ENCODE data around the gene HDAC1. TPM values are rescaled to one million over a fixed set of nuclear protein-coding genes. Genes with fewer than 3 reads are reported as not detected.
A peak's percentile ranks its signal among the peaks of the same experiment; 100 is the strongest.

The HDAC1 gene
- total and polyA plus RNA-seq, 2 of the 13 experiments (the other 11 are each of a cell fraction or from before 2014, with no cell fraction given): 93.5 to 189 TPM

- TF ChIP-seq HOXA9 (CRISPR knock-in tag; IDR thresholded peaks at IDR 0.05; ENCODE audit: borderline replicate concordance) (no peak), ZBTB44 (CRISPR knock-in tag; IDR thresholded peaks at IDR 0.05) (no peak), RORA (CRISPR knock-in tag; IDR thresholded peaks at IDR 0.05) (no peak), ZFP91 (CRISPR knock-in tag; IDR thresholded peaks at IDR 0.05; ENCODE audit: borderline replicate concordance) (no peak), TP53 (CRISPR knock-in tag; conservative IDR thresholded peaks at IDR 0.05) (no peak), E2F2 (CRISPR knock-in tag; IDR thresholded peaks at IDR 0.05; ENCODE audit: borderline replicate concordance) (no peak), ZNF230 (CRISPR knock-in tag; IDR thresholded peaks at IDR 0.05) (no peak), ZSCAN22 (CRISPR knock-in tag; IDR thresholded peaks at IDR 0.05) (no peak), SRSF4 (IDR thresholded peaks at IDR 0.05; ENCODE audit: low read depth, low read length, poor library complexity, severe bottlenecking) (no peak), JUNB (CRISPR knock-in tag; IDR thresholded peaks at IDR 0.05; ENCODE audit: borderline replicate concordance) (no peak), SMC3 (IDR thresholded peaks at IDR 0.05; ENCODE audit: low read length) (no peak), RAD21 (CRISPR knock-in tag; IDR thresholded peaks at IDR 0.05) (no peak; the same call in 1 of the 2 replicates), IRF1 (CRISPR knock-in tag; IDR thresholded peaks at IDR 0.05; ENCODE audit: low read depth) (no peak), ZNF496 (CRISPR knock-in tag; IDR thresholded peaks at IDR 0.05; ENCODE audit: insufficient replicate concordance) (no peak), ZNF768 (CRISPR knock-in tag; IDR thresholded peaks at IDR 0.05) (0 out of 2 replicates have a peak, but pooled peaks have one; percentile 20), ELF4 (CRISPR knock-in tag; IDR thresholded peaks at IDR 0.05; ENCODE audit: borderline replicate concordance) (no peak), BRCA1 (CRISPR knock-in tag; IDR thresholded peaks at IDR 0.05) (peak; percentile 10; the same call in 1 of the 2 replicates), GLMP (CRISPR knock-in tag; IDR thresholded peaks at IDR 0.05; ENCODE audit: borderline replicate concordance) (no peak), FOXO4 (CRISPR knock-in tag; conservative IDR thresholded peaks at IDR 0.05) (no peak), ELF1 (CRISPR knock-in tag; IDR thresholded peaks at IDR 0.05) (no peak)
Measured at GRCh38 chr1:32351399-32352238, 59.7 kb downstream of the HDAC1 start (continued).

Measured in HepG2 (cell line).